Measurements from ENCODE around the gene CHKA. TPM values are rescaled to one million over a fixed set of nuclear protein-coding genes. Genes with fewer than 3 reads are reported as not detected.

Gene CHKA
- total RNA-seq, 1 donor from 2014 or later, result 8.7 TPM

DNA sequence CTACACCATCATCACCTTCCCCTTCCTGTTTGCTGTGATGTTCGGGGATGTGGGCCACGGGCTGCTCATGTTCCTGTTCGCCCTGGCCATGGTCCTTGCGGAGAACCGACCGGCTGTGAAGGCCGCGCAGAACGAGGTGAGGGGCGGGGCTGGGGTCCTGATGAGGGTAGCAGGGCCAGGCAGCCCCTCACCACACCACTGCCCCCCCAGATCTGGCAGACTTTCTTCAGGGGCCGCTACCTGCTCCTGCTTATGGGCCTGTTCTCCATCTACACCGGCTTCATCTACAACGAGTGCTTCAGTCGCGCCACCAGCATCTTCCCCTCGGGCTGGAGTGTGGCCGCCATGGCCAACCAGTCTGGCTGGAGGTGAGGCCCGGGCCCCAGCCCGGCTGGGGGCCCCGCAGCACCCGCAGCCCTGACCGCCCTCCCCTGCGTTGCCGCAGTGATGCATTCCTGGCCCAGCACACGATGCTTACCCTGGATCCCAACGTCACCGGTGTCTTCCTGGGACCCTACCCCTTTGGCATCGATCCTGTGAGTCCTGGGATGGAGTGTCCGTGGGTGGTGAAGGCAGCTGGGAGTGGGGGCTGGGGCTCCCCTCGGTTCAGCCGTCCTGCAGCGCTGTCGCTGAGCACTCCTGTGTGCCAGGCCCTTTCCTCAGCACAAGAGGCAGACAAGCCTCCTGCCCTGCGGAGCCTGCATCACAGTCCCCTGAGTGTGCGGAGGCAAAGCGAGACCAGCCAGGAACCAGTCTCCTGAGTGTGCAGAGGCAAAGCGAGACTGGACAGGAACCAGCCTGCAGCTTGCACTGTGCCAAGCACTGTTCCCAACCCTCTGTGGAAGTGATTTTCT is 73.5 kb downstream of the CHKA start:
- Histone ChIP-seq H3K4me1 (no peaks in the 10 kb centered on the region), H3K27me3 (ENCODE audit: low read depth) (no peaks in the 10 kb centered on the region), H3K36me3 (peaks cover 60% of the 10 kb centered on the region), H3K9me3 (replicated peaks) (no peaks in the 10 kb centered on the region), H3K4me3 (no peak overlapping the region), H3K27ac (replicated peaks) (no peak overlapping the region)
- TF ChIP-seq, protein P1, sequence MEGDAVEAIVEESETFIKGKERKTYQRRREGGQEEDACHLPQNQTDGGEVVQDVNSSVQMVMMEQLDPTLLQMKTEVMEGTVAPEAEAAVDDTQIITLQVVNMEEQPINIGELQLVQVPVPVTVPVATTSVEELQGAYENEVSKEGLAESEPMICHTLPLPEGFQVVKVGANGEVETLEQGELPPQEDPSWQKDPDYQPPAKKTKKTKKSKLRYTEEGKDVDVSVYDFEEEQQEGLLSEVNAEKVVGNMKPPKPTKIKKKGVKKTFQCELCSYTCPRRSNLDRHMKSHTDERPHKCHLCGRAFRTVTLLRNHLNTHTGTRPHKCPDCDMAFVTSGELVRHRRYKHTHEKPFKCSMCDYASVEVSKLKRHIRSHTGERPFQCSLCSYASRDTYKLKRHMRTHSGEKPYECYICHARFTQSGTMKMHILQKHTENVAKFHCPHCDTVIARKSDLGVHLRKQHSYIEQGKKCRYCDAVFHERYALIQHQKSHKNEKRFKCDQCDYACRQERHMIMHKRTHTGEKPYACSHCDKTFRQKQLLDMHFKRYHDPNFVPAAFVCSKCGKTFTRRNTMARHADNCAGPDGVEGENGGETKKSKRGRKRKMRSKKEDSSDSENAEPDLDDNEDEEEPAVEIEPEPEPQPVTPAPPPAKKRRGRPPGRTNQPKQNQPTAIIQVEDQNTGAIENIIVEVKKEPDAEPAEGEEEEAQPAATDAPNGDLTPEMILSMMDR (IDR thresholded peaks at IDR 0.05; ENCODE audit: borderline replicate concordance), result no peak
- DNase-seq, result no peak
- intact Hi-C loops (cut with micrococcal nuclease), result no loop called here

DNA sequence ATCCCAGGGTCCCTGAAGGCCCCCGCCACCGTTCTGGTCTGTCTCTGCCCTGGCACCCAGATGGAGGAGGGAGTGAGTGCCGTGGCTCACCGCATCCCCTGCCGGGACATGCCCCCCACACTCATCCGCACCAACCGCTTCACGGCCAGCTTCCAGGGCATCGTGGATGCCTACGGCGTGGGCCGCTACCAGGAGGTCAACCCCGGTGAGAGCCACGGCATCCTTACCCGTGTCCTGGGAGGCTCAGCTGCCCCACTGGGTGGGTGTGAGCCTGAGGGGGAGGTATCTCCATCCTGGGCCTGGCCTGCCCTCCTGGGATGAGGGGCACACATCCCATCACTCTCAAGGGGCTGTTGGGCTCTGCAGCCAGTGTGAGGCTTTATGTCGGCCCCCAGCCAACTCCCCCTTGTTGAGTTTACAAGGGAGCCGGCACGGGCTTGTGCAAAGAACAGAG is 76.3 kb downstream of the CHKA start:
- H3K9me3 ChIP-seq (replicated peaks), result no peaks in the 10 kb centered on the region
- no peak for DNase-seq
- intact Hi-C loops (cut with micrococcal nuclease), result no loop called here
- H3K27me3 ChIP-seq (ENCODE audit: low read depth), result no peaks in the 10 kb centered on the region
- H3K4me1 ChIP-seq, result peaks cover 11% of the 10 kb centered on the region
- TF ChIP-seq, protein P1 (IDR thresholded peaks at IDR 0.05; ENCODE audit: borderline replicate concordance), result no peak
- no peak overlapping the region for H3K27ac ChIP-seq (replicated peaks)
- H3K4me3 ChIP-seq, result no peak overlapping the region
- peaks cover 41% of the 10 kb centered on the region for H3K36me3 ChIP-seq

DNA sequence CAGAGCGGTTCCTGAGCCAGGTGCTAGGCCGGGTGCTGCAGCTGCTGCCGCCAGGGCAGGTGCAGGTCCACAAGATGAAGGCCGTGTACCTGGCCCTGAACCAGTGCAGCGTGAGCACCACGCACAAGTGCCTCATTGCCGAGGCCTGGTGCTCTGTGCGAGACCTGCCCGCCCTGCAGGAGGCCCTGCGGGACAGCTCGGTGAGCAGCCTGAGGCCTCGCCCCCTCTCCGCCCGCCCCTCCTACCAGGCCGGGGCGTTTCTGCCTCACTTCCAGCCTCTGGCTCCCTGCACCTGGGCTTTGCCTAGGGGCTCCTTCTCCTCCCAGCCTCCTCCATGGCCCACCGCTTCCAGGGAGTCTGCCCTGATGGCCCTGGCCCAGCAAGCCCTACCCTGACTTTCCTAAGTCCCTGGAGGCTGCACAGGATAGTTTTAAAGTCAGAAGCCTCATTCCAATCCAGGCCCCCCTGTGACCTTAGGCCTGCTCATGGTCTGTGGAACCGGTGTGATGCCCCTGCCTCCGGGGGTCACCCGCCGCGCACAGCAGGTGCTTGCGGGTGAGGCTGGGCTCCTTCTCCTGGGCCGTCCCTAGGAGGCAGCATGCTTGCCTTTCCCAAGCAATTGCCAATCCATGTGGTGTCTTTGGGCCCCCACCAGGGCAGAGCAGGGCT is 76.9 kb downstream of the CHKA start:
- Histone ChIP-seq H3K4me3 (no peak overlapping the region), H3K27ac (replicated peaks) (no peak overlapping the region), H3K9me3 (replicated peaks) (no peaks in the 10 kb centered on the region), H3K36me3 (peaks cover 35% of the 10 kb centered on the region), H3K4me1 (peaks cover 18% of the 10 kb centered on the region), H3K27me3 (ENCODE audit: low read depth) (no peaks in the 10 kb centered on the region)
- no peak for DNase-seq
- intact Hi-C loops (cut with micrococcal nuclease), result no loop called here
- TF ChIP-seq, protein P1 (IDR thresholded peaks at IDR 0.05; ENCODE audit: borderline replicate concordance), result no peak

DNA sequence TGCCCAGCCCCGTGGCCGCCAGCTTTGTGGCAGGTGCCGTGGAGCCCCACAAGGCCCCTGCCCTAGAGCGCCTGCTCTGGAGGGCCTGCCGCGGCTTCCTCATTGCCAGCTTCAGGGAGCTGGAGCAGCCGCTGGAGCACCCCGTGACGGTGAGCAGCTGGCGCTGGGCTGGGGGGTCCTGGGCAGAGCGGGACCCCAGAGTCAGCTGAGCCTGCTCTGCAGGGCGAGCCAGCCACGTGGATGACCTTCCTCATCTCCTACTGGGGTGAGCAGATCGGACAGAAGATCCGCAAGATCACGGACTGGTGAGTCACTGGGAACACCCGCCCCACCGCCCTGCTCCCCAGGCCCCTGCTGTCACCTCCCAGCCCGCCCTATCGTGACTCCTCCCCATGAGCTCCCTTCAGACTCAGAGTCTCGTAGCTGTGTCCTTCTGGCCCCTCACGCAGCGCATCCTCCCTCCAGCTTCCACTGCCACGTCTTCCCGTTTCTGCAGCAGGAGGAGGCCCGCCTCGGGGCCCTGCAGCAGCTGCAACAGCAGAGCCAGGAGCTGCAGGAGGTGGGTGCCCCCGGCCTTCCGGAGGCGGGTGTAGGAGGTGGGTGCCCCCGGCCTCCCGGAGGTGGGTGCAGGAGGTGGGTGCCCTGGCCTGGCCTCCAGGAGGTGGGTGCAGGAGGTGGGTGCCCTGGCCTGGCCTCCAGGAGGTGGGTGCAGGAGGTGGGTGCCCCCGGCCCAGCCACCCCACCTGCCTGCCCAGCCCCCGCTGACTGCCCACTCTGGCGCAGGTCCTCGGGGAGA is 77.6 kb downstream of the CHKA start:
- TF ChIP-seq, protein P1 (IDR thresholded peaks at IDR 0.05; ENCODE audit: borderline replicate concordance), result no peak
- Histone ChIP-seq H3K27me3 (ENCODE audit: low read depth) (no peaks in the 10 kb centered on the region), H3K9me3 (replicated peaks) (no peaks in the 10 kb centered on the region), H3K4me3 (no peak overlapping the region), H3K4me1 (peaks cover 25% of the 10 kb centered on the region), H3K36me3 (peaks cover 27% of the 10 kb centered on the region), H3K27ac (replicated peaks) (no peak overlapping the region)
- intact Hi-C loops (cut with micrococcal nuclease), result no loop called here
- no peak for DNase-seq

DNA sequence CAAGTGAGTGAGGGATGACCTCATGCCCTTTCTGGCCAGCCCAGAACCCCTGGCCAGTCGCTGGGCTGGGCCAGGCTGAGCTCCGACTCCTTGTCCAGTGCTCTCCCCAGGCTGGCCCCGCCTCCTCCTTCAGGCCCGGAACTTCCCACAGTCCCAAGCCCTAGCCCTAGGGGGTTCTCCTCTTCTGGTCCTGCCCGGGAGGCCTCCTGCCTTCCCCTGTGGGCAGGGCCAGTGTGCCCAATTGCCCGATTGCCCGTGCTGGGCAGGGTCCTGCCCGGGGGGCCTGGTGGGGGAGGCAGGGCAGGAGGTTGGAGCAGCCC is 78.2 kb downstream of the CHKA start:
- no peaks in the 10 kb centered on the region for H3K27me3 ChIP-seq (ENCODE audit: low read depth)
- H3K4me3 ChIP-seq, result no peak overlapping the region
- TF ChIP-seq, protein P1 (IDR thresholded peaks at IDR 0.05; ENCODE audit: borderline replicate concordance), result no peak
- intact Hi-C loops (cut with micrococcal nuclease), result no loop called here
- peaks cover 31% of the 10 kb centered on the region for H3K4me1 ChIP-seq
- H3K9me3 ChIP-seq (replicated peaks), result no peaks in the 10 kb centered on the region
- no peak overlapping the region for H3K27ac ChIP-seq (replicated peaks)
- DNase-seq, result no peak
- peaks cover 23% of the 10 kb centered on the region for H3K36me3 ChIP-seq

All from left ventricle myocardium inferior (tissue), 1 donor.